GM10248 (cell line): ENCODE measurements around the gene LGALS1.
"Not testable (repeated sequence)": the region's sequence is repeated elsewhere in the genome, so short reads cannot be mapped to it uniquely, and the experiment has no call there.

Source experiments
- CTCF ChIA-PET: fragments of 300-600 bp; sonication (Branson Sonifier 250); formaldehyde crosslinking; extraction: SDS; loops from one replicate; lab custom pipeline; 2021; ENCODE audit warnings: antibody characterized with exemption; lab: Yijun Ruan, JAX
- POLR2A ChIA-PET: fragments of 350-650 bp; sonication (Branson Sonifier 250); formaldehyde crosslinking; extraction: SDS; loops from one replicate; lab custom pipeline; 2020; ENCODE audit warnings: antibody characterized with exemption; lab: Yijun Ruan, JAX
- DNase-seq: peaks from one replicate; pipeline ENCODE4 v3.0.0; 2012; ENCODE audit errors: extremely low spot score
- CTCF ChIP-seq: IDR thresholded peaks from 2 replicates; pipeline ENCODE4 v1.5.1; 2012; ENCODE audit warnings: mild to moderate bottlenecking, low read depth; ENCODE audit errors: extremely low read depth, missing control alignments, control extremely low read depth

Gene LGALS1

GRCh38 chr22:37643225-37643847 lies 32.1 kb upstream of the LGALS1 start:
- ChIA-PET CTCF (interaction anchor here (0.6 to 10.4 kb wide), 42 partner anchors 9 to 321 kb away, joined by 3 to 298 read pairs (median 4); partner anchors contain the start of genes ANKRD54, GCAT, GGA1 and LGALS1), POLR2A (interaction anchor here (0.5 to 2.0 kb wide), 6 partner anchors 10 to 38 kb away, joined by 3 to 8 read pairs (median 6); partner anchors contain the start of genes LGALS1 and PDXP)
- peak; percentile 90 for TF ChIP-seq CTCF
- DNase-seq, result peak; percentile 86

- TF ChIP-seq CTCF, result no peak
- ChIA-PET POLR2A (no interaction called here), CTCF (interaction anchor here (1.5 to 10.4 kb wide), 2 partner anchors 11 to 18 kb away, joined by 7 to 248 read pairs; partner anchors contain the start of gene PDXP)
- no peak for DNase-seq
Measured at GRCh38 chr22:37647317-37647716, 28.1 kb upstream of the LGALS1 start.

- DNase-seq, result no peak
- ChIA-PET CTCF (interaction anchor here (0.9 to 10.4 kb wide), 4 partner anchors 10 to 33 kb away, joined by 3 to 248 read pairs (median 6); partner anchors contain the start of genes LGALS1 and PDXP), POLR2A (no interaction called here)
- TF ChIP-seq CTCF, result no peak
Measured at GRCh38 chr22:37647928-37648327, 27.5 kb upstream of the LGALS1 start.

- ChIA-PET CTCF (interaction anchor here (0.8 to 1.1 kb wide), 2 partner anchors 23 to 31 kb away, joined by 3 read pairs; no protein-coding TSS in a partner anchor), POLR2A (no interaction called here)
- TF ChIP-seq CTCF, result no peak
- no peak for DNase-seq
Measured at GRCh38 chr22:37650463-37651136, 24.8 kb upstream of the LGALS1 start.

GRCh38 chr22:37654563-37655251 lies 20.7 kb upstream of the LGALS1 start:
- CTCF ChIA-PET, result interaction anchor here (1.2 to 21.9 kb wide), 3 partner anchors 12 to 48 kb away, joined by 3 to 315 read pairs (median 179); partner anchors contain the start of genes LGALS1 and NOL12
- POLR2A ChIA-PET, result no interaction called here
- no peak for TF ChIP-seq CTCF

GRCh38 chr22:37655252-37655563 lies 20.2 kb upstream of the LGALS1 start:
- POLR2A ChIA-PET, result no interaction called here
- DNase-seq, result no peak
- CTCF ChIA-PET, result interaction anchor here (1.2 to 21.9 kb wide), 3 partner anchors 12 to 48 kb away, joined by 3 to 315 read pairs (median 179); partner anchors contain the start of genes LGALS1 and NOL12
- TF ChIP-seq CTCF, result no peak

More at GRCh38 chr22:37654563-37655251, 20.7 kb upstream of the LGALS1 start:
- no peak for DNase-seq

GRCh38 chr22:37656583-37656982 lies 18.9 kb upstream of the LGALS1 start:
- ChIA-PET POLR2A (interaction anchor here (5.5 kb wide), 1 partner anchor 20 kb away, joined by 39 read pairs; the partner anchor contains the start of gene LGALS1), CTCF (interaction anchor here (0.8 to 21.9 kb wide), 4 partner anchors 14 to 24 kb away, joined by 3 to 315 read pairs (median 92); partner anchors contain the start of genes LGALS1 and NOL12)
- not testable (repeated sequence) for DNase-seq
